Sigmoid colon (tissue), 7 donors: ENCODE measurements around the gene DAGLB. TPM values are rescaled to one million over a fixed set of nuclear protein-coding genes. Genes with fewer than 3 reads are reported as not detected.
A peak's percentile ranks its signal among the peaks of the same experiment; 100 is the strongest.

Experiments
- DNase-seq: peaks from one replicate; pipeline ENCODE4 v3.0.0-alpha.2; 2019
- H3K27ac ChIP-seq, 4 donors: fragments of 200-600 bp; sonication (generic); one replicate each; pipeline ENCODE4 v1.5.1; 2016 to 2019; ENCODE audit warnings: mild to moderate bottlenecking in 1 of 4
- H3K27me3 ChIP-seq, 3 donors: fragments of 200-600 bp; sonication (generic); one replicate each; pipeline ENCODE4 v1.5.1; 2019; ENCODE audit warnings: mild to moderate bottlenecking in 1 of 3
- H3K36me3 ChIP-seq, 4 donors: fragments of 200-600 bp; sonication (generic); one replicate each; pipeline ENCODE4 v1.5.1; 2016 to 2019
- H3K4me1 ChIP-seq, 4 donors: fragments of 200-600 bp; sonication (generic); one replicate each; pipeline ENCODE4 v1.5.1; 2017 to 2019
- H3K4me3 ChIP-seq, 4 donors: fragments of 200-600 bp; sonication (generic); one replicate each; pipeline ENCODE4 v1.5.1; 2017 to 2019; ENCODE audit warnings: mild to moderate bottlenecking in 2 of 4, moderate library complexity in 1 of 4
- H3K9me3 ChIP-seq, 4 donors: fragments of 200-600 bp in 3 of 4; sonication (generic) in 3 of 4; one replicate each; pipeline versions ENCODE4 v1.5.1 to v1.6.1; 2013 to 2019
- EP300 ChIP-seq, 4 donors: sonication (generic); formaldehyde crosslinking; IDR thresholded peaks; one replicate each; pipeline ENCODE4 v1.6.1; 2017; ENCODE audit warnings: antibody characterized with exemption in 4 of 4
- POLR2A ChIP-seq, 2 donors: fragments of 450-650 bp; IDR thresholded peaks; one replicate each; pipeline ENCODE4 v1.6.1; 2016; ENCODE audit warnings: antibody characterized with exemption in 2 of 2, mild to moderate bottlenecking in 2 of 2, moderate library complexity in 2 of 2
- POLR2AphosphoS5 ChIP-seq, 4 donors: sonication (generic); formaldehyde crosslinking; IDR thresholded peaks; one replicate each; pipeline ENCODE4 v1.6.1; 2017; ENCODE audit warnings: antibody characterized with exemption in 4 of 4
- WGBS, 2 donors: extraction: QIAGEN DNeasy Blood & Tissue Kit; methylation state at CpG; one replicate each; pipeline ENCODE4 v1.1.7; 2013; 5-methylcytosine and 5-hydroxymethylcytosine counted together
- intact Hi-C: fragments of 100-400 bp; cut with DNase I; formaldehyde crosslinking; loops from one replicate; pipeline ENCODE4 v1.15.1; 2023
- polyA plus RNA-seq, 3 donors: library from polyadenylated mRNA; stranded (reverse); fragments of 200-250 nt; gene quantifications; one replicate each; pipeline ENCODE4 v1.2.3, GENCODE V29; 2013
- total RNA-seq, 4 donors: library from RNA; depleted of rRNA; stranded (reverse); fragments of >200 nt; gene quantifications; one replicate each; pipeline ENCODE4 v1.1.0, GENCODE V29; 2016
- TF ChIP-seq, protein P1 (sequence below), 4 experiments: fragments of 450-650 bp in 3 of 4; fragments of 200-600 bp in 1 of 4; IDR thresholded peaks; one replicate each; pipeline ENCODE4 v1.5.1; 2016 to 2019; ENCODE audit warnings: antibody characterized with exemption in 4 of 4, mild to moderate bottlenecking in 3 of 4, moderate library complexity in 2 of 4
- donor health status: healthy with polysubstance abuse.
- donor health status: Bipolar disorder and iron deficiency.
- donor health status: healthy.

The DAGLB gene
- total and polyA plus RNA-seq, 7 donors = 3.0 to 11.7 (median 7.7) TPM

DNA sequence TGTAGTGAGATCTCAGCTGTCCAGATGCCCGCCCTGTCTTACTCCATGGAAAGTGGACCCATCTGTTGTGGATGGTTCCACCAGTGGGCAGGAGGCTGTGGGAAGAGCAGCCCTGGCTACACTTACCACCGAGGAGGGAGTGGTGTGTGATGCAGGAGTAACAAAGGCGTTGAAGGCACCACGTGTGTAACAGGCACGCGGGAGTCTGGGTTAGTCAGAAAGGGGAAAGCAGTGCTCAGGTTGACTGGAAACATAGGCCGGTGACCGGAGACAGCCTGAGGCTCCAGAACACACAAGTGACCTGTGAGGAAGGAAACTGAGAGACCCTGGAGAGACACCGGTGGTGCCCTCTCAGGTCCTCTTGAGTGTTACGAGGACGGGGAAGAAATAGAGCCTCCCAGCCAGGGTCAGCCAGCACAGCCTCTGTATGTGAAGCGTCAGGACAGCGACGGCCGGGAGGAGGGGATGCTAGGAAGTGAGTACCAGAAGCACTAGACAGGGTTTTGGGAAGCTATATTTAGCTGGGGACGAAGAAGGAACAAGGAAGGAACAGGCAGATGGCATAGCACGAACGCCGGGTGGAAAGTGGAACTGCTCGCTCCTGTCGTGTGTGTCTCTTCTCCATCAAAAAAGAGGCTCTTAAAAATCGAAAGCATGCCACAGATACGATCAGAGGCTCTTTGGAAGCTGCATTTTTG, 51.7 kb downstream of the DAGLB start:
- no peaks in the 10 kb centered on the region for H3K9me3 ChIP-seq
- DNase-seq = no peak
- H3K27ac ChIP-seq = peak overlapping the region in 3 of 4 donors; percentile 21 to 49 (median 46)
- TF ChIP-seq POLR2AphosphoS5 (IDR thresholded peaks at IDR 0.05) = peak in 1 of 4 donors; percentile 7
- TF ChIP-seq, protein P1, sequence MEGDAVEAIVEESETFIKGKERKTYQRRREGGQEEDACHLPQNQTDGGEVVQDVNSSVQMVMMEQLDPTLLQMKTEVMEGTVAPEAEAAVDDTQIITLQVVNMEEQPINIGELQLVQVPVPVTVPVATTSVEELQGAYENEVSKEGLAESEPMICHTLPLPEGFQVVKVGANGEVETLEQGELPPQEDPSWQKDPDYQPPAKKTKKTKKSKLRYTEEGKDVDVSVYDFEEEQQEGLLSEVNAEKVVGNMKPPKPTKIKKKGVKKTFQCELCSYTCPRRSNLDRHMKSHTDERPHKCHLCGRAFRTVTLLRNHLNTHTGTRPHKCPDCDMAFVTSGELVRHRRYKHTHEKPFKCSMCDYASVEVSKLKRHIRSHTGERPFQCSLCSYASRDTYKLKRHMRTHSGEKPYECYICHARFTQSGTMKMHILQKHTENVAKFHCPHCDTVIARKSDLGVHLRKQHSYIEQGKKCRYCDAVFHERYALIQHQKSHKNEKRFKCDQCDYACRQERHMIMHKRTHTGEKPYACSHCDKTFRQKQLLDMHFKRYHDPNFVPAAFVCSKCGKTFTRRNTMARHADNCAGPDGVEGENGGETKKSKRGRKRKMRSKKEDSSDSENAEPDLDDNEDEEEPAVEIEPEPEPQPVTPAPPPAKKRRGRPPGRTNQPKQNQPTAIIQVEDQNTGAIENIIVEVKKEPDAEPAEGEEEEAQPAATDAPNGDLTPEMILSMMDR (IDR thresholded peaks at IDR 0.05) = no peak
- H3K36me3 ChIP-seq = peaks cover 0 to 33% (median 10%) of the 10 kb centered on the region in 4 donors
- peaks cover 0 to 80% (median 63%) of the 10 kb centered on the region in 4 donors for H3K4me1 ChIP-seq
- intact Hi-C loops = no loop called here
- no peak overlapping the region for H3K4me3 ChIP-seq
- no peaks in the 10 kb centered on the region for H3K27me3 ChIP-seq
- WGBS, 2 donors = 60 to 83% methylated on average over 23 of the region's 23 CpGs

DNA sequence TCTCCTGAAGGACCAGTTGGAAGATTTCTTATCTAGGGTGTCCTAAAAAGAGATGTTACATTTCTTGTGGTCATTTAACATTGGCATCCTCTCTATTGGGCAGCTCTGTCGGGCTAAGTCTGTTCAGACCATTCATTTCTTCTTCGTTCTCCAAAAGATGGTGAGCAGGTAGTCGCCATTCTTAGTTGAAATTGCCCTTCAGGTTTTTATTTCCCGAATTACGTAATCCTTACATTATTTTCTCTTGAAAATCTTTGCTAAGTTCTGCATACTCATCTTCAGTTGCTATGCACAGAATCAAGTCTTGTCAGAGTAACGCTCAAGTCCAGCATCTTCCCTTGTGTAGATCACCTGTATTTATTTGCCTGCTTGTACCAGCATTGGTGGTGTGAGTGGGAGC, 53.6 kb downstream of the DAGLB start:
- TF ChIP-seq POLR2A (IDR thresholded peaks at IDR 0.05) (no peak), EP300 (IDR thresholded peaks at IDR 0.05) (no peak), POLR2AphosphoS5 (IDR thresholded peaks at IDR 0.05) (no peak)
- TF ChIP-seq, protein P1 (IDR thresholded peaks at IDR 0.05) = no peak
- H3K4me3 ChIP-seq = no peak overlapping the region
- H3K36me3 ChIP-seq = peaks cover 0 to 42% (median 10%) of the 10 kb centered on the region in 4 donors
- no peak for DNase-seq
- peak overlapping the region; percentile 27 to 66 (median 40) for H3K27ac ChIP-seq
- H3K4me1 ChIP-seq = peaks cover 0 to 66% (median 51%) of the 10 kb centered on the region in 4 donors
- H3K27me3 ChIP-seq = no peaks in the 10 kb centered on the region
- intact Hi-C loops = loop anchor here (5.0 kb wide), 1 partner anchor 38 kb away; no protein-coding TSS in a partner anchor
- H3K9me3 ChIP-seq = no peaks in the 10 kb centered on the region
- WGBS, 2 donors = 85 to 95% methylated on average over 6 of the region's 6 CpGs

DNA sequence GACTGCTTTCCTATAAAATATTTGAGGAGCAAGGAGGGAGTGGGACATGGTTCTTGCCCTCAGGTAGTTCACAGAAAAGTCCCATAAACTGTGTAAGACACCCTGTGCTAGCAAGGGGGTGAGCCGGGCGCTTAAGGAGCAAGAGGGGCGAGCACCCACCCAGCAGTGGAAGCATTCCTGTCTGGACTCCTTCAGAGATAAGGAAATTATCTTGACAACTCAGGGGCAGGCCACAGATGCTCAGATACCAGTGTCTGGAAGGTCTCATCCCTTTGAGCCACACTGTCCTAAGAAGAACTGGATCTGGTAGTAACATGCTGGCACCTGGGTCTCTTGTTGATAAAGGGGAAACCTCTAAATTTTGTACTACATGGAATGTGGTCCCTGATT, 54.1 kb downstream of the DAGLB start:
- Histone ChIP-seq H3K4me1 (peaks cover 0 to 61% (median 47%) of the 10 kb centered on the region in 4 donors), H3K27ac (peak overlapping the region; percentile 27 to 66 (median 40)), H3K27me3 (no peaks in the 10 kb centered on the region), H3K9me3 (no peaks in the 10 kb centered on the region), H3K36me3 (peaks cover 3 to 46% (median 11%) of the 10 kb centered on the region in 4 donors), H3K4me3 (no peak overlapping the region)
- no peak for TF ChIP-seq EP300 (IDR thresholded peaks at IDR 0.05)
- no peak for TF ChIP-seq POLR2AphosphoS5 (IDR thresholded peaks at IDR 0.05)
- no peak for TF ChIP-seq POLR2A (IDR thresholded peaks at IDR 0.05)
- TF ChIP-seq, protein P1 (IDR thresholded peaks at IDR 0.05) = no peak
- 33 to 77% methylated on average over 3 of the region's 3 CpGs for whole genome bisulfite sequencing, 2 donors
- intact Hi-C loops = loop anchor here (5.0 kb wide), 1 partner anchor 39 kb away; no protein-coding TSS in a partner anchor
- DNase-seq = no peak

DNA sequence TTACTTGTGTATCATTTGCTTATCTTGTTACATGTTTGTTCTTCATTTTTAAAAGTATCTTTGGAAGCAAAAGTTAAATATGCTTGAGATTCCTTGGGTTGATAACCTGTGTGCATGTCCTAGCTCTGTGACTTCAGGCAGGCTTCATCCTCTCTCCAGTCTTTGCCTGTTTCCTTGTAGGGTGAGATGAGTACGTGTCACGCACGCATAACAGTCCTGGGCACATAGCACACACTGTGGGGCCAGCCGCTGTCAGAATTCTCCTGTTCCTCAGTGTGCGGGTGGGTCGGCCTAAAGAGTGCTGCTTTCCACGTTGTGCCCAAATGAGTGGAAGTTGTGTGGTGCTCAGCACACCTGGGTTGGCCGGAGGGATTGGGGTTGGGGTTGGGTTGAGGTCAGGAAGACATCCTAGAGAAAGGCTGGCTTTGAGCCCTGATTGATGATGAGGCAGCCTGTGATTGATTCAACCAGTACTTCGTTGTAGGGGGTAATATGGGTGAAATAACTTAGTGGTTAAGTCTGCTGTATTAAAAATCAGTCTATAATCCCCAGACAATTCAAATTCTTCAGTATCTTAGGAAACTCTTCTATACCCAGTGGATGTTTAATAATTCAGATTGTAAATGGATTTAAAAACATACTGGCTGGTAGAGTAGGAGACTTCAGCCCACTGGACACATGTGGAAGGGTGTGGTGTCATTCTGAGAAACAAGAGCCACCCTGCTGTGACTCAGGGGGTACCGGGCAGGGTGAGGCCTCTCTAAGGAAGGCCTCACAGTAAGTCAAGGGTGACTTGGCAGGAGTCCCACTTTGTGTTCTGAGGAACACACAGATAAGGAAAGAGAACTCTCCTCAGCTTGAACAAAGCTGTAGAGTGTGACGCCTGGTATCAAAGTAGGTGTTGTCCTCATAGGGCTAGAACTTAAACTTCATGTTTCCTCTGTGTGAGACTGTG, 54.8 kb downstream of the DAGLB start:
- no peak overlapping the region for H3K4me3 ChIP-seq
- H3K4me1 ChIP-seq = peaks cover 0 to 60% (median 41%) of the 10 kb centered on the region in 4 donors
- peak overlapping the region; percentile 27 to 66 (median 40) for H3K27ac ChIP-seq
- WGBS, 2 donors = 55 to 70% methylated on average over 11 of the region's 11 CpGs
- TF ChIP-seq EP300 (IDR thresholded peaks at IDR 0.05) (no peak), POLR2A (IDR thresholded peaks at IDR 0.05) (no peak), POLR2AphosphoS5 (IDR thresholded peaks at IDR 0.05) (peak in 1 of 4 donors; percentile 36)
- peak; percentile 85 for DNase-seq
- no peaks in the 10 kb centered on the region for H3K27me3 ChIP-seq
- H3K9me3 ChIP-seq = no peaks in the 10 kb centered on the region
- intact Hi-C loops = loop anchor here (5.0 kb wide), 1 partner anchor 39 kb away; no protein-coding TSS in a partner anchor
- H3K36me3 ChIP-seq = peaks cover 6 to 53% (median 11%) of the 10 kb centered on the region in 4 donors
